ENCODE measurements around the gene TCTN2.

DNA sequence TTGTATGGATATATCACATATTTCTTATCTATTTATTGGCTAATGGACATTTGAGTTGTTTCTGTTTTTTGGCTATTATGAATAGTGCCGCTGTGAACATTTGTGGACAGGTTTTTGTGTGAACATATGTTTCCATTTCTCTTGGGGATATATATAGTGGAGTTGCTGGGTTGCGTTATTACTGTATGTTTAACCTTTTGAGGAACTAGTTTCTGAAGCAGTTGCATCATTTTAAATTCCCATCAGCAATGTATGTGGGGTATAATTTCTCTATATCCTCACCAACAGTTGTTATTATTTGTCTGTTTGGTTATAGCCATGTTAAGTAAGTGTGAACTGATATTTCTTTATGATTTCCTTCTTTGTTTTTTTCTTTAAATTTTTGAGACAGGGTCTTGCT is 10.7 kb downstream of the TCTN2 start:
- TF ChIP-seq ZNF274 (IDR thresholded peaks at IDR 0.05; ENCODE audit: low read depth, low read length), result no peak
- TF ChIP-seq YY1 (IDR thresholded peaks at IDR 0.05; ENCODE audit: insufficient read depth, insufficient read length), result no peak
